GM23338 (cell line): ENCODE data around the gene BCOR. TPM values are rescaled to one million over a fixed set of nuclear protein-coding genes. Genes with fewer than 3 reads are reported as not detected.
A peak's percentile ranks its signal among the peaks of the same experiment; 100 is the strongest.

Experiments
- ATAC-seq: fragments of 200-7000 bp; cut with Tn5 transposase; 3 replicates; pipeline ENCODE4 v1.9.1; 2020
- DNase-seq: peaks from one replicate; pipeline ENCODE4 v3.0.0-alpha.2; 2015; ENCODE audit warnings: low spot score
- H2AFZ ChIP-seq: fragments of 200-600 bp; sonication (generic); 2 replicates; pipeline ENCODE4 v1.8.0; 2016; ENCODE audit warnings: antibody characterized with exemption, mild to moderate bottlenecking, moderate library complexity
- H3F3A ChIP-seq: fragments of 200-600 bp; sonication (generic); replicated peaks from 2 replicates; pipeline ENCODE4 v1.8.0; 2017; ENCODE audit warnings: antibody characterized with exemption, mixed run types, low read depth
- H3K27ac ChIP-seq: fragments of 200-600 bp; sonication (generic); 2 replicates; pipeline ENCODE4 v1.6.1; 2016; ENCODE audit warnings: low read depth
- H3K27me3 ChIP-seq: fragments of 200-600 bp; sonication (generic); 2 replicates; pipeline ENCODE4 v1.8.0; 2016; ENCODE audit warnings: mild to moderate bottlenecking, mixed run types, moderate library complexity; ENCODE audit not compliant: insufficient read depth
- H3K36me3 ChIP-seq: fragments of 200-600 bp; sonication (generic); 2 replicates; pipeline ENCODE4 v1.8.0; 2016; ENCODE audit warnings: mild to moderate bottlenecking; ENCODE audit not compliant: insufficient read depth
- H3K4me1 ChIP-seq: fragments of 200-600 bp; sonication (generic); 2 replicates; pipeline ENCODE4 v1.8.0; 2016; ENCODE audit warnings: mild to moderate bottlenecking, moderate library complexity; ENCODE audit not compliant: insufficient read depth
- H3K4me2 ChIP-seq: fragments of 200-600 bp; sonication (generic); 2 replicates; pipeline ENCODE4 v1.7.1; 2017; ENCODE audit warnings: mixed run types
- H3K4me3 ChIP-seq: fragments of 200-600 bp; sonication (generic); 2 replicates; pipeline ENCODE4 v1.6.1; 2016; ENCODE audit warnings: mixed run types
- H3K79me2 ChIP-seq: fragments of 200-600 bp; sonication (generic); replicated peaks from 2 replicates; pipeline ENCODE4 v1.8.0; 2017; ENCODE audit warnings: mild to moderate bottlenecking; ENCODE audit not compliant: insufficient read depth
- H3K9me2 ChIP-seq: fragments of 200-600 bp; sonication (generic); 2 replicates; pipeline ENCODE4 v1.8.0; 2017; ENCODE audit not compliant: insufficient read depth
- H4K20me1 ChIP-seq: fragments of 200-600 bp; sonication (generic); replicated peaks from 2 replicates; pipeline ENCODE4 v1.8.0; 2017; ENCODE audit warnings: mild to moderate bottlenecking; ENCODE audit not compliant: insufficient read depth
- H3K27ac Mint-ChIP-seq: 2 replicates; pipeline ENCODE4 v1.8.0; 2020; ENCODE audit warnings: inconsistent platforms, mild to moderate bottlenecking, moderate library complexity, mixed read lengths
- H3K27me3 Mint-ChIP-seq: 3 replicates; pipeline ENCODE4 v1.8.0; 2022; ENCODE audit warnings: low read depth, mild to moderate bottlenecking, moderate library complexity, mixed read lengths, inconsistent platforms; ENCODE audit not compliant: insufficient read depth, poor library complexity
- H3K36me3 Mint-ChIP-seq: 3 replicates; pipeline ENCODE4 v1.8.0; 2021; ENCODE audit warnings: low read depth, mild to moderate bottlenecking, inconsistent platforms, moderate library complexity, mixed read lengths
- H3K4me1 Mint-ChIP-seq: 3 replicates; pipeline ENCODE4 v1.8.0; 2020; ENCODE audit warnings: mild to moderate bottlenecking, inconsistent platforms, mixed read lengths
- H3K4me3 Mint-ChIP-seq: 3 replicates; pipeline ENCODE4 v1.8.0; 2021; ENCODE audit warnings: moderate library complexity, mild to moderate bottlenecking, inconsistent platforms, mixed read lengths
- H3K9me3 Mint-ChIP-seq: 3 replicates; pipeline ENCODE4 v1.8.0; 2020; ENCODE audit warnings: moderate library complexity, mild to moderate bottlenecking, inconsistent platforms, mixed read lengths
- CREB1 ChIP-seq: fragments of 250-450 bp; sonication (Bioruptor Pico); IDR thresholded peaks from 2 replicates; pipeline ENCODE4 v1.5.0; 2020; ENCODE audit warnings: low read depth, mild to moderate bottlenecking, moderate library complexity
- EZH2 ChIP-seq: fragments of 200-600 bp; sonication (generic); IDR thresholded peaks from one replicate; pipeline ENCODE4 v1.8.0; 2017; ENCODE audit warnings: antibody characterized with exemption, mild to moderate bottlenecking, low read depth; ENCODE audit not compliant: unreplicated experiment
- EZH2phosphoT487 ChIP-seq: fragments of 200-600 bp; sonication (generic); IDR thresholded peaks from one replicate; pipeline ENCODE4 v1.8.1; 2018; ENCODE audit warnings: antibody characterized with exemption; ENCODE audit not compliant: unreplicated experiment
- JUNB ChIP-seq: IDR thresholded peaks from one replicate; pipeline ENCODE4 v1.6.1; 2016; ENCODE audit warnings: antibody characterized with exemption; ENCODE audit not compliant: unreplicated experiment
- NANOG ChIP-seq: IDR thresholded peaks from 2 replicates; pipeline ENCODE4 v1.6.1; 2016; ENCODE audit warnings: antibody characterized with exemption, borderline replicate concordance
- POLR2AphosphoS5 ChIP-seq: IDR thresholded peaks from 2 replicates; pipeline ENCODE4 v1.6.1; 2016; ENCODE audit warnings: antibody characterized with exemption, low read depth
- STAT1 ChIP-seq: IDR thresholded peaks from one replicate; pipeline ENCODE4 v1.6.1; 2016; ENCODE audit warnings: antibody characterized with exemption; ENCODE audit not compliant: unreplicated experiment
- ZNF114 ChIP-seq: fragments of 250-450 bp; sonication (Bioruptor Pico); IDR thresholded peaks from 2 replicates; pipeline ENCODE4 v1.5.0; 2020; ENCODE audit warnings: mild to moderate bottlenecking, moderate library complexity
- ZNF331 ChIP-seq: fragments of 250-450 bp; sonication (Bioruptor Pico); IDR thresholded peaks from 2 replicates; pipeline ENCODE4 v1.5.0; 2020; ENCODE audit warnings: low read depth, mild to moderate bottlenecking, moderate library complexity
- polyA plus RNA-seq: library from polyadenylated mRNA; unstranded; fragments of >200 nt; fragmentation: Nextera tagmentation; extraction: Ambion mirVana; gene quantifications from 2 replicates; pipeline ENCODE4 v1.2.1, GENCODE V29; 2016
- total RNA-seq: library from RNA; depleted of rRNA; stranded (reverse); fragments of >200 nt; shearing (Covaris generic); gene quantifications from 2 replicates; pipeline ENCODE4 v1.2.3, GENCODE V29; 2014
- TF ChIP-seq, protein P1 (sequence below), 2 experiments: fragments of 200-600 bp in 1 of 2; sonication (generic) in 1 of 2; conservative IDR thresholded peaks; 2 replicates each; pipeline versions ENCODE4 v1.5.1 to v1.6.1; 2016 to 2017; ENCODE audit warnings: antibody characterized with exemption in 2 of 2, low read depth in 2 of 2, mild to moderate bottlenecking in 2 of 2, moderate library complexity in 1 of 2
- TF ChIP-seq, protein P2 (sequence below): fragments of 250-450 bp; sonication (Bioruptor Pico); IDR thresholded peaks from 2 replicates; pipeline ENCODE4 v1.5.0; 2020; ENCODE audit warnings: mild to moderate bottlenecking, moderate library complexity
- TF ChIP-seq, protein P3 (sequence below): IDR thresholded peaks from 2 replicates; pipeline ENCODE4 v1.6.1; 2016; ENCODE audit warnings: antibody characterized with exemption
- TF ChIP-seq, protein P4 (sequence below): IDR thresholded peaks from one replicate; pipeline ENCODE4 v1.6.1; 2018; ENCODE audit warnings: antibody characterized with exemption; ENCODE audit not compliant: unreplicated experiment

BCOR gene
- total and polyA plus RNA-seq, 2 experiments from 2014 or later, result 25.5 to 60.8 TPM

DNA sequence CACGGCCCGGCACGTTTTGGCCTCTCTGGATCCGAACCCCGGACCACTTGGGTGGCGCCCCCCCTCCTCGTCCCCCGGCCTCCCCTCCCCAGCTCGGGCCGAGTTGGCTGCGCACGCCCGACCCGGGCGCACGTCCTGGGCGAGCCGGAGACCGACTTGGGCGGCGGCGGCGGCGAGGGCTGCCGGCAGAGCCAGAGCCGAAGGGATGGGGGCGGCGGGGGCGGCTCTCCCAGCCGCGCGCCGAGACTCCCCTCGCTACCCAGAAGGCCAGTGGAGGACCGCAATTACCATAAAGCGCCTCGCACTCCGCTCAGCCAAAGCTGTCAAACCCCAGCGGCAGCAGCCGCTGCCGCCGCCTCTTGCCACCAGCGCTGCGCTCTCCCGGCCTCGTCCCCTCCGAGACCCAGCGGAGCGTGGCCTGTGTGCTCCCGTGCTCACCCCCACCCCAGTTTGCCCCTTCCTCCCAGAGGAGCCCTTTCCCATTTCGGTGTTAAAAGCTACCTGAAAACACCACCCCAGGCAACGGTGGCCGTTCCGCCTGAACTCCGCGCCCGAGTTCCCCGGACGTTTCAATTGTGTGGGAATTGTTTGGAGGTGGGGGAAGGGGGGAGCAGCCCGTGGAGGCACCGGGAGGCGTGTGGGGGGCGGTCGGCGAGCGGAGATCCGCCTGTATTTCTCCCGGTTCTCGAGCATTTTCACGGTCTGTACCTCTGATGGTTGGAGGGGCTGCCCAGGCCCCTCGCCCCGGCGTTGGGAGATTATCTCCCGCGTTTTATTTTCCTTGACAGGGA, 701 bp upstream of the BCOR start:
- Histone ChIP-seq H3K36me3 (no peaks in the 10 kb centered on the region), H4K20me1 (no peaks in the 10 kb centered on the region), H3K4me1 (peaks cover 24% of the 10 kb centered on the region), H2AFZ (no peak overlapping the region), H3K4me2 (peak overlapping the region; percentile 81), H3F3A (0 out of 2 replicates have a peak, but pooled peaks cover 4% of the 10 kb centered on the region), H3K27me3 (peaks cover 49% of the 10 kb centered on the region), H3K4me3 (peak overlapping the region; percentile 56), H3K79me2 (peaks cover 38% of the 10 kb centered on the region), H3K9me2 (no peaks in the 10 kb centered on the region), H3K27ac (no peak overlapping the region)
- Mint-ChIP-seq H3K4me1 (peaks cover 16% of the 10 kb centered on the region), H3K36me3 (peaks cover 5% of the 10 kb centered on the region; the same call in 1 of the 3 replicates), H3K4me3 (peak overlapping the region; percentile 72), H3K9me3 (no peaks in the 10 kb centered on the region), H3K27ac (no peak overlapping the region), H3K27me3 (peaks cover 39% of the 10 kb centered on the region)
- ATAC-seq (peak; percentile 15), DNase-seq (peak; percentile 72)
- TF ChIP-seq, protein P1, sequence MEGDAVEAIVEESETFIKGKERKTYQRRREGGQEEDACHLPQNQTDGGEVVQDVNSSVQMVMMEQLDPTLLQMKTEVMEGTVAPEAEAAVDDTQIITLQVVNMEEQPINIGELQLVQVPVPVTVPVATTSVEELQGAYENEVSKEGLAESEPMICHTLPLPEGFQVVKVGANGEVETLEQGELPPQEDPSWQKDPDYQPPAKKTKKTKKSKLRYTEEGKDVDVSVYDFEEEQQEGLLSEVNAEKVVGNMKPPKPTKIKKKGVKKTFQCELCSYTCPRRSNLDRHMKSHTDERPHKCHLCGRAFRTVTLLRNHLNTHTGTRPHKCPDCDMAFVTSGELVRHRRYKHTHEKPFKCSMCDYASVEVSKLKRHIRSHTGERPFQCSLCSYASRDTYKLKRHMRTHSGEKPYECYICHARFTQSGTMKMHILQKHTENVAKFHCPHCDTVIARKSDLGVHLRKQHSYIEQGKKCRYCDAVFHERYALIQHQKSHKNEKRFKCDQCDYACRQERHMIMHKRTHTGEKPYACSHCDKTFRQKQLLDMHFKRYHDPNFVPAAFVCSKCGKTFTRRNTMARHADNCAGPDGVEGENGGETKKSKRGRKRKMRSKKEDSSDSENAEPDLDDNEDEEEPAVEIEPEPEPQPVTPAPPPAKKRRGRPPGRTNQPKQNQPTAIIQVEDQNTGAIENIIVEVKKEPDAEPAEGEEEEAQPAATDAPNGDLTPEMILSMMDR (conservative IDR thresholded peaks at IDR 0.05; ENCODE audit: low read depth in 2 of 2), result no peak
- TF ChIP-seq, protein P2, sequence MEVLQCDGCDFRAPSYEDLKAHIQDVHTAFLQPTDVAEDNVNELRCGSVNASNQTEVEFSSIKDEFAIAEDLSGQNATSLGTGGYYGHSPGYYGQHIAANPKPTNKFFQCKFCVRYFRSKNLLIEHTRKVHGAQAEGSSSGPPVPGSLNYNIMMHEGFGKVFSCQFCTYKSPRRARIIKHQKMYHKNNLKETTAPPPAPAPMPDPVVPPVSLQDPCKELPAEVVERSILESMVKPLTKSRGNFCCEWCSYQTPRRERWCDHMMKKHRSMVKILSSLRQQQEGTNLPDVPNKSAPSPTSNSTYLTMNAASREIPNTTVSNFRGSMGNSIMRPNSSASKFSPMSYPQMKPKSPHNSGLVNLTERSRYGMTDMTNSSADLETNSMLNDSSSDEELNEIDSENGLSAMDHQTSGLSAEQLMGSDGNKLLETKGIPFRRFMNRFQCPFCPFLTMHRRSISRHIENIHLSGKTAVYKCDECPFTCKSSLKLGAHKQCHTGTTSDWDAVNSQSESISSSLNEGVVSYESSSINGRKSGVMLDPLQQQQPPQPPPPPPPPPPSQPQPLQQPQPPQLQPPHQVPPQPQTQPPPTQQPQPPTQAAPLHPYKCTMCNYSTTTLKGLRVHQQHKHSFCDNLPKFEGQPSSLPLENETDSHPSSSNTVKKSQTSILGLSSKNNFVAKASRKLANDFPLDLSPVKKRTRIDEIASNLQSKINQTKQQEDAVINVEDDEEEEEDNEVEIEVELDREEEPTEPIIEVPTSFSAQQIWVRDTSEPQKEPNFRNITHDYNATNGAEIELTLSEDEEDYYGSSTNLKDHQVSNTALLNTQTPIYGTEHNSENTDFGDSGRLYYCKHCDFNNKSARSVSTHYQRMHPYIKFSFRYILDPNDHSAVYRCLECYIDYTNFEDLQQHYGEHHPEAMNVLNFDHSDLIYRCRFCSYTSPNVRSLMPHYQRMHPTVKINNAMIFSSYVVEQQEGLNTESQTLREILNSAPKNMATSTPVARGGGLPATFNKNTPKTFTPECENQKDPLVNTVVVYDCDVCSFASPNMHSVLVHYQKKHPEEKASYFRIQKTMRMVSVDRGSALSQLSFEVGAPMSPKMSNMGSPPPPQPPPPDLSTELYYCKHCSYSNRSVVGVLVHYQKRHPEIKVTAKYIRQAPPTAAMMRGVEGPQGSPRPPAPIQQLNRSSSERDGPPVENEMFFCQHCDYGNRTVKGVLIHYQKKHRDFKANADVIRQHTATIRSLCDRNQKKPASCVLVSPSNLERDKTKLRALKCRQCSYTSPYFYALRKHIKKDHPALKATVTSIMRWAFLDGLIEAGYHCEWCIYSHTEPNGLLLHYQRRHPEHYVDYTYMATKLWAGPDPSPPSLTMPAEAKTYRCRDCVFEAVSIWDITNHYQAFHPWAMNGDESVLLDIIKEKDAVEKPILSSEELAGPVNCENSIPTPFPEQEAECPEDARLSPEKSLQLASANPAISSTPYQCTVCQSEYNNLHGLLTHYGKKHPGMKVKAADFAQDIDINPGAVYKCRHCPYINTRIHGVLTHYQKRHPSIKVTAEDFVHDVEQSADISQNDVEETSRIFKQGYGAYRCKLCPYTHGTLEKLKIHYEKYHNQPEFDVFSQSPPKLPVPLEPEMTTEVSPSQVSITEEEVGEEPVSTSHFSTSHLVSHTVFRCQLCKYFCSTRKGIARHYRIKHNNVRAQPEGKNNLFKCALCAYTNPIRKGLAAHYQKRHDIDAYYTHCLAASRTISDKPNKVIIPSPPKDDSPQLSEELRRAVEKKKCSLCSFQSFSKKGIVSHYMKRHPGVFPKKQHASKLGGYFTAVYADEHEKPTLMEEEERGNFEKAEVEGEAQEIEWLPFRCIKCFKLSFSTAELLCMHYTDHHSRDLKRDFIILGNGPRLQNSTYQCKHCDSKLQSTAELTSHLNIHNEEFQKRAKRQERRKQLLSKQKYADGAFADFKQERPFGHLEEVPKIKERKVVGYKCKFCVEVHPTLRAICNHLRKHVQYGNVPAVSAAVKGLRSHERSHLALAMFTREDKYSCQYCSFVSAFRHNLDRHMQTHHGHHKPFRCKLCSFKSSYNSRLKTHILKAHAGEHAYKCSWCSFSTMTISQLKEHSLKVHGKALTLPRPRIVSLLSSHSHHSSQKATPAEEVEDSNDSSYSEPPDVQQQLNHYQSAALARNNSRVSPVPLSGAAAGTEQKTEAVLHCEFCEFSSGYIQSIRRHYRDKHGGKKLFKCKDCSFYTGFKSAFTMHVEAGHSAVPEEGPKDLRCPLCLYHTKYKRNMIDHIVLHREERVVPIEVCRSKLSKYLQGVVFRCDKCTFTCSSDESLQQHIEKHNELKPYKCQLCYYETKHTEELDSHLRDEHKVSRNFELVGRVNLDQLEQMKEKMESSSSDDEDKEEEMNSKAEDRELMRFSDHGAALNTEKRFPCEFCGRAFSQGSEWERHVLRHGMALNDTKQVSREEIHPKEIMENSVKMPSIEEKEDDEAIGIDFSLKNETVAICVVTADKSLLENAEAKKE, result no peak
- TF ChIP-seq STAT1 (no peak), ZNF331 (CRISPR knock-in tag) (no peak), NANOG (no peak), JUNB (no peak), EZH2 (no peak), ZNF114 (CRISPR knock-in tag) (no peak), CREB1 (CRISPR knock-in tag) (no peak), POLR2AphosphoS5 (no peak), EZH2phosphoT487 (no peak)
- TF ChIP-seq, protein P3, sequence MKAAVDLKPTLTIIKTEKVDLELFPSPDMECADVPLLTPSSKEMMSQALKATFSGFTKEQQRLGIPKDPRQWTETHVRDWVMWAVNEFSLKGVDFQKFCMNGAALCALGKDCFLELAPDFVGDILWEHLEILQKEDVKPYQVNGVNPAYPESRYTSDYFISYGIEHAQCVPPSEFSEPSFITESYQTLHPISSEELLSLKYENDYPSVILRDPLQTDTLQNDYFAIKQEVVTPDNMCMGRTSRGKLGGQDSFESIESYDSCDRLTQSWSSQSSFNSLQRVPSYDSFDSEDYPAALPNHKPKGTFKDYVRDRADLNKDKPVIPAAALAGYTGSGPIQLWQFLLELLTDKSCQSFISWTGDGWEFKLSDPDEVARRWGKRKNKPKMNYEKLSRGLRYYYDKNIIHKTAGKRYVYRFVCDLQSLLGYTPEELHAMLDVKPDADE, result no peak
- TF ChIP-seq, protein P4, sequence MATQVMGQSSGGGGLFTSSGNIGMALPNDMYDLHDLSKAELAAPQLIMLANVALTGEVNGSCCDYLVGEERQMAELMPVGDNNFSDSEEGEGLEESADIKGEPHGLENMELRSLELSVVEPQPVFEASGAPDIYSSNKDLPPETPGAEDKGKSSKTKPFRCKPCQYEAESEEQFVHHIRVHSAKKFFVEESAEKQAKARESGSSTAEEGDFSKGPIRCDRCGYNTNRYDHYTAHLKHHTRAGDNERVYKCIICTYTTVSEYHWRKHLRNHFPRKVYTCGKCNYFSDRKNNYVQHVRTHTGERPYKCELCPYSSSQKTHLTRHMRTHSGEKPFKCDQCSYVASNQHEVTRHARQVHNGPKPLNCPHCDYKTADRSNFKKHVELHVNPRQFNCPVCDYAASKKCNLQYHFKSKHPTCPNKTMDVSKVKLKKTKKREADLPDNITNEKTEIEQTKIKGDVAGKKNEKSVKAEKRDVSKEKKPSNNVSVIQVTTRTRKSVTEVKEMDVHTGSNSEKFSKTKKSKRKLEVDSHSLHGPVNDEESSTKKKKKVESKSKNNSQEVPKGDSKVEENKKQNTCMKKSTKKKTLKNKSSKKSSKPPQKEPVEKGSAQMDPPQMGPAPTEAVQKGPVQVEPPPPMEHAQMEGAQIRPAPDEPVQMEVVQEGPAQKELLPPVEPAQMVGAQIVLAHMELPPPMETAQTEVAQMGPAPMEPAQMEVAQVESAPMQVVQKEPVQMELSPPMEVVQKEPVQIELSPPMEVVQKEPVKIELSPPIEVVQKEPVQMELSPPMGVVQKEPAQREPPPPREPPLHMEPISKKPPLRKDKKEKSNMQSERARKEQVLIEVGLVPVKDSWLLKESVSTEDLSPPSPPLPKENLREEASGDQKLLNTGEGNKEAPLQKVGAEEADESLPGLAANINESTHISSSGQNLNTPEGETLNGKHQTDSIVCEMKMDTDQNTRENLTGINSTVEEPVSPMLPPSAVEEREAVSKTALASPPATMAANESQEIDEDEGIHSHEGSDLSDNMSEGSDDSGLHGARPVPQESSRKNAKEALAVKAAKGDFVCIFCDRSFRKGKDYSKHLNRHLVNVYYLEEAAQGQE, result no peak
